BJ (cell line): ENCODE results near the gene TFAP2C. TPM values are rescaled to one million over a fixed set of nuclear protein-coding genes. Genes with fewer than 3 reads are reported as not detected.
"Not testable (repeated sequence)": the region's sequence is repeated elsewhere in the genome, so short reads cannot be mapped to it uniquely, and the experiment has no call there.

Source experiments
- CTCF ChIA-PET: fragments of 350-600 bp; formaldehyde crosslinking; extraction: SDS; loops from one replicate; lab custom pipeline; 2021; ENCODE audit warnings: antibody characterized with exemption, inconsistent platforms; lab: Yijun Ruan, JAX
- POLR2A ChIA-PET: fragments of 300-600 bp; sonication (Branson Sonifier 250); formaldehyde crosslinking; extraction: SDS; loops from one replicate; lab custom pipeline; 2021; ENCODE audit warnings: antibody characterized with exemption; lab: Charles Lee
- DNase-seq: peaks from one replicate; pipeline ENCODE4 v3.0.0-alpha.2; 2011; ENCODE audit warnings: low read depth
- H3K27me3 ChIP-seq: 2 replicates; pipeline ENCODE4 v1.6.0; 2011; ENCODE audit warnings: low read length; ENCODE audit not compliant: control insufficient read depth, insufficient read depth
- H3K36me3 ChIP-seq: 2 replicates; pipeline ENCODE4 v1.5.1; 2011; ENCODE audit warnings: low read length; ENCODE audit not compliant: control insufficient read depth, insufficient read depth
- H3K4me3 ChIP-seq: 2 replicates; pipeline ENCODE4 v1.5.1; 2011; ENCODE audit warnings: low read depth, mild to moderate bottlenecking, control low read depth, low read length
- CTCF ChIP-seq: IDR thresholded peaks from 2 replicates; pipeline ENCODE4 v1.5.1; 2011; ENCODE audit warnings: low read depth, mild to moderate bottlenecking, control low read depth, inconsistent platforms, low read length, moderate library complexity; ENCODE audit not compliant: insufficient read depth
- polyA plus RNA-seq: library from polyadenylated mRNA; depleted of rRNA; stranded (reverse); fragments of >200 nt; gene quantifications from 2 replicates; pipeline ENCODE4 v1.2.3, GENCODE V29; 2011

The TFAP2C gene
- polyA plus RNA-seq, 1 experiment = 4.4 TPM

GRCh38 chr20:56614196-56614595 lies 14.9 kb upstream of the TFAP2C start:
- ChIA-PET POLR2A (no interaction called here), CTCF (no interaction called here)
- TF ChIP-seq CTCF = no peak
- H3K4me3 ChIP-seq = no peak overlapping the region
- no peaks in the 10 kb centered on the region; the same call in 1 of the 2 replicates for H3K27me3 ChIP-seq
- no peaks in the 10 kb centered on the region for H3K36me3 ChIP-seq
- DNase-seq = no peak

GRCh38 chr20:56616716-56617115 lies 12.4 kb upstream of the TFAP2C start:
- CTCF ChIA-PET = interaction anchor here (0.6 to 1.5 kb wide), 2 partner anchors 12 to 797 kb away, joined by 3 read pairs; partner anchors contain the start of gene TFAP2C
- TF ChIP-seq CTCF = no peak
- POLR2A ChIA-PET = no interaction called here
- DNase-seq = no peak
- Histone ChIP-seq H3K36me3 (no peaks in the 10 kb centered on the region), H3K4me3 (no peak overlapping the region), H3K27me3 (no peaks in the 10 kb centered on the region)

- no peak for DNase-seq
- Histone ChIP-seq H3K4me3 (no peak overlapping the region), H3K36me3 (no peaks in the 10 kb centered on the region), H3K27me3 (no peaks in the 10 kb centered on the region)
- TF ChIP-seq CTCF = no peak
- ChIA-PET CTCF (interaction anchor here (1.3 to 1.5 kb wide), 3 partner anchors 11 to 357 kb away, joined by 3 read pairs; partner anchors contain the start of gene TFAP2C), POLR2A (no interaction called here)
These were observed 11.6 kb upstream of the TFAP2C start for GRCh38 chr20:56617489-56617888.

- no peak for TF ChIP-seq CTCF
- ChIA-PET POLR2A (no interaction called here), CTCF (no interaction called here)
- Histone ChIP-seq H3K27me3 (no peaks in the 10 kb centered on the region), H3K4me3 (no peak overlapping the region), H3K36me3 (no peaks in the 10 kb centered on the region)
- no peak for DNase-seq
These were observed 7.4 kb upstream of the TFAP2C start for GRCh38 chr20:56621730-56622129.

- H3K4me3 ChIP-seq, H3K36me3 ChIP-seq, DNase-seq, H3K27me3 ChIP-seq, POLR2A ChIA-PET, CTCF ChIA-PET: not testable (repeated sequence)
These were observed 5.2 kb upstream of the TFAP2C start for GRCh38 chr20:56623930-56624329.
